Endodermal cell (in vitro differentiated cells): Measurements from ENCODE around the gene SLC6A18. TPM values are rescaled to one million over a fixed set of nuclear protein-coding genes. Genes with fewer than 3 reads are reported as not detected.

Experiments
- DNase-seq: peaks from one replicate; pipeline ENCODE4 v3.0.0-alpha.2; 2017
- H3K27ac ChIP-seq: 2 replicates; pipeline ENCODE4 v1.5.1; 2013; ENCODE audit warnings: mild to moderate bottlenecking, low read depth, low read length, moderate library complexity
- H3K27me3 ChIP-seq: 2 replicates; pipeline ENCODE4 v1.6.1; 2013; ENCODE audit warnings: mild to moderate bottlenecking, low read length, moderate library complexity; ENCODE audit not compliant: insufficient read depth, control insufficient read depth, poor library complexity, severe bottlenecking
- H3K36me3 ChIP-seq: 2 replicates; pipeline ENCODE4 v1.7.0; 2013; ENCODE audit warnings: mild to moderate bottlenecking, low read length, moderate library complexity; ENCODE audit not compliant: control insufficient read depth, insufficient read depth
- H3K4me1 ChIP-seq: one replicate; pipeline ENCODE4 v1.7.0; 2013; ENCODE audit warnings: low read length; ENCODE audit not compliant: control insufficient read depth, insufficient read depth
- H3K4me3 ChIP-seq: 2 replicates; pipeline ENCODE4 v1.5.1; 2013; ENCODE audit warnings: mild to moderate bottlenecking, low read length, moderate library complexity
- H3K9ac ChIP-seq: 2 replicates; pipeline ENCODE4 v1.6.1; 2013; ENCODE audit warnings: mild to moderate bottlenecking, low read length, moderate library complexity; ENCODE audit not compliant: poor library complexity, severe bottlenecking; ENCODE audit errors: extremely low read depth
- H3K9me3 ChIP-seq: 2 replicates; pipeline ENCODE4 v1.6.1; 2013; ENCODE audit warnings: mild to moderate bottlenecking, low read length, moderate library complexity; ENCODE audit not compliant: control insufficient read depth
- H3K27ac Mint-ChIP-seq: 2 replicates; pipeline ENCODE4 v1.8.0; 2020; ENCODE audit warnings: mixed read lengths
- H3K27me3 Mint-ChIP-seq: 2 replicates; pipeline ENCODE4 v1.8.0; 2021; ENCODE audit warnings: mild to moderate bottlenecking, mixed read lengths; ENCODE audit not compliant: insufficient read depth
- H3K36me3 Mint-ChIP-seq: 2 replicates; pipeline ENCODE4 v1.8.0; 2020; ENCODE audit warnings: low read depth, mixed read lengths
- H3K4me1 Mint-ChIP-seq: 2 replicates; pipeline ENCODE4 v1.8.0; 2020; ENCODE audit warnings: mixed read lengths
- H3K4me3 Mint-ChIP-seq: 2 replicates; pipeline ENCODE4 v1.8.0; 2020; ENCODE audit warnings: mild to moderate bottlenecking, moderate library complexity, mixed read lengths
- H3K9me3 Mint-ChIP-seq: 2 replicates; pipeline ENCODE4 v1.8.0; 2020; ENCODE audit warnings: mild to moderate bottlenecking, mixed read lengths
- whole genome bisulfite sequencing, 2 experiments: methylation state at CpG; one replicate each; pipeline versions ENCODE4 v1.1.5 to v1.1.7; 2013; ENCODE audit warnings: missing lambda C conversion rate in 2 of 2, mixed read lengths in 1 of 2; ENCODE audit not compliant: insufficient coverage in 1 of 2, insufficient read length in 1 of 2; 5-methylcytosine and 5-hydroxymethylcytosine counted together
- total RNA-seq, 2 donors: library from RNA; stranded (reverse); fragmentation: NEBNext Ultra II Directional in 1 of 2; extraction: Animal tissue kit (Norgen Biotek cat#: 25700) in 1 of 2; gene quantifications; 2 replicates in 1 of 2; 3 replicates in 1 of 2; pipeline ENCODE4 v1.2.1, GENCODE V29; 2021
- TF ChIP-seq, protein P1 (sequence below): fragments of 200-600 bp; sonication (generic); conservative IDR thresholded peaks from 2 replicates; pipeline ENCODE4 v1.5.0; 2021; ENCODE audit warnings: antibody characterized with exemption, mild to moderate bottlenecking

The SLC6A18 gene
- total RNA-seq, 2 donors from 2014 or later, result not detected

DNA sequence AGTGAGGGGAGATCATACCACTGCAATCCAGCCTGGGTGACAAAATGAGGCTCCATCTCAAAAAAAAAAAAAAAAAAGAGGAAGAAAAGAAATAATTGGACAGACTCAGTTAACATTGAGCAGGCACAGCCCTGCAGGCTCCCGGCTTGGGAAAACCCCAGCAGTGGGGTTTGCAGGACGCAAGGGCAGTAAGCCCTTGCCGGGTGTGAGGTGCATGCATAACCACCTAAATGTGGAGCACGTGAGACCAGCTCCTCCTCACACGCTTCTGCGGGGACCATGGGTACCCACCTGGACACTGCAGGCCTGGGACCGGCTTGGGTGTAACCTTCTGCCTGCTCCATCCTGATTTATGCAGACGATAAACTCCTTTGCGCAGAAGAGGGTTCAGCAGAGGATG is 4.8 kb upstream of the SLC6A18 start:
- H3K27ac ChIP-seq, result no peak overlapping the region
- H3K4me3 ChIP-seq, result no peak overlapping the region
- H3K9ac ChIP-seq, result no peak overlapping the region
- Mint-ChIP-seq H3K27me3 (no peaks in the 10 kb centered on the region), H3K36me3 (no peaks in the 10 kb centered on the region), H3K4me3 (no peak overlapping the region), H3K4me1 (no peaks in the 10 kb centered on the region), H3K27ac (no peak overlapping the region), H3K9me3 (peaks cover 5% of the 10 kb centered on the region)
- WGBS, 2 experiments, result 84 to 86% methylated on average over 9 of the region's 9 CpGs
- H3K36me3 ChIP-seq, result no peaks in the 10 kb centered on the region
- no peaks in the 10 kb centered on the region for H3K9me3 ChIP-seq
- DNase-seq, result no peak
- TF ChIP-seq, protein P1, sequence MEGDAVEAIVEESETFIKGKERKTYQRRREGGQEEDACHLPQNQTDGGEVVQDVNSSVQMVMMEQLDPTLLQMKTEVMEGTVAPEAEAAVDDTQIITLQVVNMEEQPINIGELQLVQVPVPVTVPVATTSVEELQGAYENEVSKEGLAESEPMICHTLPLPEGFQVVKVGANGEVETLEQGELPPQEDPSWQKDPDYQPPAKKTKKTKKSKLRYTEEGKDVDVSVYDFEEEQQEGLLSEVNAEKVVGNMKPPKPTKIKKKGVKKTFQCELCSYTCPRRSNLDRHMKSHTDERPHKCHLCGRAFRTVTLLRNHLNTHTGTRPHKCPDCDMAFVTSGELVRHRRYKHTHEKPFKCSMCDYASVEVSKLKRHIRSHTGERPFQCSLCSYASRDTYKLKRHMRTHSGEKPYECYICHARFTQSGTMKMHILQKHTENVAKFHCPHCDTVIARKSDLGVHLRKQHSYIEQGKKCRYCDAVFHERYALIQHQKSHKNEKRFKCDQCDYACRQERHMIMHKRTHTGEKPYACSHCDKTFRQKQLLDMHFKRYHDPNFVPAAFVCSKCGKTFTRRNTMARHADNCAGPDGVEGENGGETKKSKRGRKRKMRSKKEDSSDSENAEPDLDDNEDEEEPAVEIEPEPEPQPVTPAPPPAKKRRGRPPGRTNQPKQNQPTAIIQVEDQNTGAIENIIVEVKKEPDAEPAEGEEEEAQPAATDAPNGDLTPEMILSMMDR, result no peak
- H3K4me1 ChIP-seq, result no peaks in the 10 kb centered on the region
- no peaks in the 10 kb centered on the region for H3K27me3 ChIP-seq

DNA sequence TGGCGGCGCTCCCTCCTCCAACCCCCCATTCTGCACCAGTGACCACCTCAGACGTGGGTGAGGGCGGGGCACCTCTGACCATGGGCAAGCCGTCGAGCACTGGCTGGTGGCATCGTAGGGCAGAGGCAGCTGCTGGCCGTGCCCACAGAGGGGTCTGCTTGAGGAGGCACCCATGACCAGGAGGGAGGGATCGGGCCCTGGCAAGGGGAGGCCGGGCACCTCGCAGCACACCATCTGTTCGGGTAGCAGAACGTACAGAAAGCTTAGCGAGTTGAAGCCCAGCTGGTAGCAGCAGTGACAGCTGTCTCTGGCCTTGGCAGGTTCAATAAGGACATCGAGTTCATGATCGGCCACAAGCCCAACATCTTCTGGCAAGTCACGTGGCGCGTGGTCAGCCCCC is 4.3 kb upstream of the SLC6A18 start:
- Mint-ChIP-seq H3K4me1 (no peaks in the 10 kb centered on the region), H3K36me3 (no peaks in the 10 kb centered on the region), H3K27me3 (no peaks in the 10 kb centered on the region), H3K9me3 (peaks cover 2% of the 10 kb centered on the region), H3K4me3 (no peak overlapping the region), H3K27ac (no peak overlapping the region)
- Histone ChIP-seq H3K27me3 (no peaks in the 10 kb centered on the region), H3K9me3 (no peaks in the 10 kb centered on the region), H3K9ac (no peak overlapping the region), H3K36me3 (no peaks in the 10 kb centered on the region), H3K4me1 (no peaks in the 10 kb centered on the region), H3K4me3 (no peak overlapping the region), H3K27ac (no peak overlapping the region)
- DNase-seq, result no peak
- TF ChIP-seq, protein P1, result no peak
- 93 to 96% methylated on average over 15 to 19 of the region's 19 CpGs for WGBS, 2 experiments

DNA sequence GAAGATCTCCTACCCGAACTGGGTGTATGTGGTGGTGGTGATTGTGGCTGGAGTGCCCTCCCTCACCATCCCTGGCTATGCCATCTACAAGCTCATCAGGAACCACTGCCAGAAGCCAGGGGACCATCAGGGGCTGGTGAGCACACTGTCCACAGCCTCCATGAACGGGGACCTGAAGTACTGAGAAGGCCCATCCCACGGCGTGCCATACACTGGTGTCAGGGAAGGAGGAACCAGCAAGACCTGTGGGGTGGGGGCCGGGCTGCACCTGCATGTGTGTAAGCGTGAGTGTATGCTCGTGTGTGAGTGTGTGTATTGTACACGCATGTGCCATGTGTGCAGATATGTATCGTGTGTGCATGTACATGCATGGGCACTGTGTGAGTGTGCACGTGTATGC is 3.5 kb upstream of the SLC6A18 start:
- Histone ChIP-seq H3K9me3 (no peaks in the 10 kb centered on the region), H3K4me1 (no peaks in the 10 kb centered on the region), H3K27me3 (no peaks in the 10 kb centered on the region), H3K9ac (no peak overlapping the region), H3K36me3 (no peaks in the 10 kb centered on the region), H3K27ac (no peak overlapping the region), H3K4me3 (no peak overlapping the region)
- no peak overlapping the region for H3K27ac Mint-ChIP-seq
- no peaks in the 10 kb centered on the region for H3K4me1 Mint-ChIP-seq
- TF ChIP-seq, protein P1, result no peak
- H3K27me3 Mint-ChIP-seq, result no peaks in the 10 kb centered on the region
- H3K4me3 Mint-ChIP-seq, result no peak overlapping the region
- H3K36me3 Mint-ChIP-seq, result no peaks in the 10 kb centered on the region
- DNase-seq, result no peak
- no peaks in the 10 kb centered on the region for H3K9me3 Mint-ChIP-seq
- WGBS, 2 experiments, result 90 to 91% methylated on average over 7 to 10 of the region's 10 CpGs
